Measurements from ENCODE around the gene GORASP2. TPM values are rescaled to one million over a fixed set of nuclear protein-coding genes. Genes with fewer than 3 reads are reported as not detected.

The GORASP2 gene
- total RNA-seq = 76.8 and 79.1 TPM in 2 replicates

GRCh38 chr2:170928824-170929685, at the start of gene GORASP2:
Gene GORASP2 (plus strand): TSS chr2:170929253. CDS start chr2:170929341, 88 bp downstream.

Other genes starting within 250 kb of the GORASP2 start
- gene SP5, start 213.9 kb upstream of the GORASP2 start, total RNA-seq = not detected in 2 replicates
- gene ERICH2, start 158.9 kb upstream of the GORASP2 start, total RNA-seq = 0.60 TPM in 1 of 2 replicates, not detected in the other
- 2.6 TPM in 1 of 2 replicates, not detected in the other for gene GAD1, start 112.4 kb upstream of the GORASP2 start, total RNA-seq
- 10.6 and 12.1 TPM in 2 replicates for gene TLK1, start 231.6 kb downstream of the GORASP2 start, total RNA-seq